H1 (cell line): ENCODE results near the gene ARFRP1. TPM values are rescaled to one million over a fixed set of nuclear protein-coding genes. Genes with fewer than 3 reads are reported as not detected.

Source experiments
- BRCA1 ChIP-seq: IDR thresholded peaks from 2 replicates; pipeline ENCODE4 v1.6.1; 2012; ENCODE audit warnings: low read depth, low read length, improper control_type of control experiment
- polyA plus RNA-seq, 7 experiments: library from polyadenylated mRNA; depleted of rRNA in 3 of 7; stranded (reverse) in 5 of 7; unstranded in 2 of 7; fragments of >200 nt in 5 of 7; fragments of 200-250 nt in 2 of 7; gene quantifications; 1 replicate in 5 of 7; 2 replicates in 1 of 7; 4 replicates in 1 of 7; pipeline versions ENCODE4 v1.2.1 to v1.2.3, GENCODE V29; 2011 to 2013; ENCODE audit warnings: missing spikeins in 2 of 7, mixed read lengths in 2 of 7
- total RNA-seq: library from RNA; stranded (reverse); fragmentation: NEBNext Ultra II Directional; extraction: Animal tissue kit (Norgen Biotek cat#: 25700); gene quantifications from 2 replicates; pipeline ENCODE4 v1.2.1, GENCODE V29; 2021
- TF ChIP-seq, protein P1 (sequence below): IDR thresholded peaks from 2 replicates; pipeline ENCODE4 v1.6.1; 2012; ENCODE audit warnings: inconsistent platforms

Gene ARFRP1
- total and polyA plus RNA-seq, 2 of the 8 experiments (the other 6 are each of a cell fraction or from before 2014, with no cell fraction given): 12.9 to 22.9 TPM

DNA sequence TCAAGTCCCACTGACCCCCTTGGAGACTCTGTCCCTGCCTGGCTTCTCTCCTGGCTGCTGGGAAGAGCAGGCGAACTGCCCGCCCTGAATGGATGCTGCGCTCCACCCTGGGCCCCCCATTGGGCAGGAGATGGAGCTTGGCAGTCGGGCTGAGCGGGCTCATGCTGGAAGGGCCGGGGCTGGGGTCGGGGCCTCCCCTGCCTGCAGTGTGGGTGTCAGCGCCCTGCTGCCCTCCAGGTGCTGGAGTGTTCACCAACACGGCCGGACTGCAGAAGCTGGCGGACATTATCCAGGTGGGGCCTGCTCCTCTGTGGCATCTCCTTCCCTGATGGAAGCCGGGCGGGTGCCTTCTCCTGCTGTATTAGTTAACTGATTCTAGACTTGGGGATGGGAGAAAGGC lies 27.3 kb downstream of the ARFRP1 start (continued):
- TF ChIP-seq BRCA1: no peak
- TF ChIP-seq, protein P1, sequence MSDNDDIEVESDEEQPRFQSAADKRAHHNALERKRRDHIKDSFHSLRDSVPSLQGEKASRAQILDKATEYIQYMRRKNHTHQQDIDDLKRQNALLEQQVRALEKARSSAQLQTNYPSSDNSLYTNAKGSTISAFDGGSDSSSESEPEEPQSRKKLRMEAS: no peak
